HepG2 (cell line): Measurements from ENCODE around the gene TRIM42.

ENCODE experiments used
- ATRX ChIP-seq: sonication (generic); formaldehyde crosslinking; IDR thresholded peaks from 2 replicates; pipeline ENCODE4 v1.4.0; 2020; ENCODE audit warnings: missing genetic modification reagents, borderline replicate concordance
- CTCF ChIP-seq: sonication (generic); formaldehyde crosslinking; IDR thresholded peaks from 2 replicates; pipeline ENCODE4 v1.5.0; 2020; ENCODE audit warnings: mild to moderate bottlenecking, missing genetic modification reagents, moderate library complexity
- EZH2 ChIP-seq: conservative IDR thresholded peaks from 2 replicates; pipeline ENCODE4 v1.6.1; 2012; ENCODE audit warnings: mild to moderate bottlenecking, low read depth, low read length, moderate library complexity
- GATAD1 ChIP-seq: IDR thresholded peaks from 2 replicates; pipeline ENCODE4 v1.6.1; 2016; ENCODE audit warnings: missing genetic modification reagents, missing compliant biosample characterization
- PCBP2 ChIP-seq: fragments of 200-400 bp; formaldehyde crosslinking; optimal IDR thresholded peaks from 2 replicates; pipeline ENCODE3; 2018; ENCODE audit warnings: low read length, low read depth; ENCODE audit not compliant: poor library complexity, severe bottlenecking
- STAT5B ChIP-seq: sonication (generic); formaldehyde crosslinking; IDR thresholded peaks from 2 replicates; pipeline ENCODE4 v1.4.0; 2020; ENCODE audit warnings: missing genetic modification reagents
- ZFP62 ChIP-seq: sonication (generic); formaldehyde crosslinking; IDR thresholded peaks from 2 replicates; pipeline ENCODE4 v1.4.0; 2020; ENCODE audit warnings: missing genetic modification reagents
- ZNF205 ChIP-seq: IDR thresholded peaks from 2 replicates; pipeline ENCODE4 v1.6.1; 2018; ENCODE audit warnings: missing biosample characterization, missing genetic modification reagents
- ZNF629 ChIP-seq: sonication (generic); formaldehyde crosslinking; conservative IDR thresholded peaks from 2 replicates; pipeline ENCODE4 v1.5.0; 2020; ENCODE audit warnings: missing genetic modification reagents
- ZNF704 ChIP-seq: sonication (generic); formaldehyde crosslinking; IDR thresholded peaks from 2 replicates; pipeline ENCODE4 v1.8.1; 2023; ENCODE audit warnings: mild to moderate bottlenecking, inconsistent platforms, moderate library complexity, missing genetic modification reagents, borderline replicate concordance
- ZNF780A ChIP-seq: sonication (generic); formaldehyde crosslinking; IDR thresholded peaks from 2 replicates; pipeline ENCODE4 v1.8.0; 2022; ENCODE audit warnings: mild to moderate bottlenecking, missing genetic modification reagents, moderate library complexity

- TF ChIP-seq ZNF629 (CRISPR knock-in tag) (no peak), CTCF (CRISPR knock-in tag) (no peak), ZNF704 (CRISPR knock-in tag) (no peak), ZNF205 (CRISPR knock-in tag) (no peak), ATRX (CRISPR knock-in tag) (no peak), STAT5B (no peak), PCBP2 (no peak), EZH2 (no peak), GATAD1 (CRISPR knock-in tag) (no peak), ZFP62 (no peak), ZNF780A (CRISPR knock-in tag) (no peak)
Observed at GRCh38 chr3:140628606-140629005, 49.3 kb upstream of the TRIM42 start.
